Duodenal mucosa (tissue), 2 donors: ENCODE measurements around the gene RMND5A.
"Not testable (repeated sequence)": the region's sequence is repeated elsewhere in the genome, so short reads cannot be mapped to it uniquely, and the experiment has no call there.

Experiments
- H3K27ac ChIP-seq: one replicate; pipeline ENCODE4 v1.7.0; 2013; ENCODE audit warnings: low read depth, low read length
- H3K27me3 ChIP-seq, 2 donors: one replicate each; pipeline ENCODE4 v1.7.0; 2013; ENCODE audit warnings: low read length in 2 of 2, control low read depth in 1 of 2; ENCODE audit not compliant: insufficient read depth in 2 of 2, control insufficient read depth in 1 of 2
- H3K36me3 ChIP-seq, 2 donors: one replicate each; pipeline ENCODE4 v1.7.0; 2013; ENCODE audit warnings: low read length in 2 of 2, control low read depth in 1 of 2; ENCODE audit not compliant: insufficient read depth in 2 of 2, control insufficient read depth in 1 of 2
- H3K4me1 ChIP-seq, 2 donors: one replicate each; pipeline ENCODE4 v1.7.0; 2013; ENCODE audit warnings: low read length in 2 of 2, control low read depth in 1 of 2; ENCODE audit not compliant: insufficient read depth in 2 of 2, control insufficient read depth in 1 of 2
- H3K4me3 ChIP-seq, 2 donors: one replicate each; pipeline ENCODE4 v1.7.0; 2013; ENCODE audit warnings: low read length in 2 of 2, low read depth in 1 of 2
- H3K9ac ChIP-seq, 2 donors: one replicate each; pipeline ENCODE4 v1.7.0; 2013; ENCODE audit warnings: low read length in 2 of 2, low read depth in 1 of 2
- H3K9me3 ChIP-seq, 2 donors: one replicate each; pipeline ENCODE4 v1.7.0; 2013; ENCODE audit warnings: low read length in 2 of 2, control low read depth in 1 of 2; ENCODE audit not compliant: control insufficient read depth in 1 of 2

Gene RMND5A

GRCh38 chr2:86708126-86708525, 12.0 kb upstream of the RMND5A start:
- H3K27me3 ChIP-seq, H3K27ac ChIP-seq, H3K4me3 ChIP-seq, H3K9ac ChIP-seq, H3K36me3 ChIP-seq, H3K9me3 ChIP-seq: not testable (repeated sequence)
- H3K4me1 ChIP-seq = peaks cover 11 to 21% of the 10 kb centered on the region in 2 donors

GRCh38 chr2:86714579-86715173, 5.4 kb upstream of the RMND5A start:
- not testable (repeated sequence) for H3K9me3 ChIP-seq, H3K36me3 ChIP-seq, H3K4me1 ChIP-seq, H3K9ac ChIP-seq, H3K27me3 ChIP-seq, H3K4me3 ChIP-seq
- peak overlapping the region; percentile 5 for H3K27ac ChIP-seq

- H3K27me3 ChIP-seq, H3K36me3 ChIP-seq, H3K4me1 ChIP-seq, H3K9ac ChIP-seq, H3K9me3 ChIP-seq: not testable (repeated sequence)
- Histone ChIP-seq H3K4me3 (peak overlapping the region; percentile 47 to 57), H3K27ac (peak overlapping the region; percentile 75)
Measured at GRCh38 chr2:86719263-86719636, 841 bp upstream of the RMND5A start.

- H3K9me3 ChIP-seq, H3K36me3 ChIP-seq, H3K4me1 ChIP-seq, H3K27me3 ChIP-seq: not testable (repeated sequence)
- Histone ChIP-seq H3K4me3 (peak overlapping the region; percentile 56 to 72), H3K27ac (peak overlapping the region; percentile 56), H3K9ac (peak overlapping the region; percentile 38 to 41)
Measured at GRCh38 chr2:86720540-86721320, 639 bp downstream of the RMND5A start.

- not testable (repeated sequence) for H3K4me1 ChIP-seq, H3K9ac ChIP-seq, H3K36me3 ChIP-seq, H3K27me3 ChIP-seq, H3K4me3 ChIP-seq, H3K27ac ChIP-seq, H3K9me3 ChIP-seq
Measured at GRCh38 chr2:86725706-86726105, 5.6 kb downstream of the RMND5A start.

GRCh38 chr2:86732040-86732525, 12.0 kb downstream of the RMND5A start:
- not testable (repeated sequence) for H3K9me3 ChIP-seq, H3K4me3 ChIP-seq, H3K27ac ChIP-seq, H3K27me3 ChIP-seq, H3K36me3 ChIP-seq, H3K9ac ChIP-seq, H3K4me1 ChIP-seq

GRCh38 chr2:86732837-86733236, 12.7 kb downstream of the RMND5A start:
- H3K27ac ChIP-seq, H3K36me3 ChIP-seq, H3K9ac ChIP-seq, H3K9me3 ChIP-seq, H3K4me1 ChIP-seq, H3K4me3 ChIP-seq, H3K27me3 ChIP-seq: not testable (repeated sequence)

GRCh38 chr2:86733528-86733927, 13.4 kb downstream of the RMND5A start:
- not testable (repeated sequence) for H3K27ac ChIP-seq, H3K9ac ChIP-seq, H3K4me1 ChIP-seq, H3K27me3 ChIP-seq, H3K4me3 ChIP-seq, H3K9me3 ChIP-seq, H3K36me3 ChIP-seq

- H3K9me3 ChIP-seq, H3K4me3 ChIP-seq, H3K4me1 ChIP-seq, H3K27me3 ChIP-seq, H3K36me3 ChIP-seq, H3K27ac ChIP-seq, H3K9ac ChIP-seq: not testable (repeated sequence)
Measured at GRCh38 chr2:86734896-86735295, 14.8 kb downstream of the RMND5A start.

- not testable (repeated sequence) for H3K27me3 ChIP-seq, H3K4me1 ChIP-seq, H3K9me3 ChIP-seq, H3K4me3 ChIP-seq, H3K27ac ChIP-seq, H3K9ac ChIP-seq
- H3K36me3 ChIP-seq = peaks cover 3 to 13% of the 10 kb centered on the region in 2 donors
Measured at GRCh38 chr2:86739485-86739884, 19.4 kb downstream of the RMND5A start.
